ENCODE measurements around the gene LTB. TPM values are rescaled to one million over a fixed set of nuclear protein-coding genes. Genes with fewer than 3 reads are reported as not detected.

Gene LTB
- total and polyA plus RNA-seq, 2 of the 4 experiments (the other 2 are of a cell fraction): not detected

DNA sequence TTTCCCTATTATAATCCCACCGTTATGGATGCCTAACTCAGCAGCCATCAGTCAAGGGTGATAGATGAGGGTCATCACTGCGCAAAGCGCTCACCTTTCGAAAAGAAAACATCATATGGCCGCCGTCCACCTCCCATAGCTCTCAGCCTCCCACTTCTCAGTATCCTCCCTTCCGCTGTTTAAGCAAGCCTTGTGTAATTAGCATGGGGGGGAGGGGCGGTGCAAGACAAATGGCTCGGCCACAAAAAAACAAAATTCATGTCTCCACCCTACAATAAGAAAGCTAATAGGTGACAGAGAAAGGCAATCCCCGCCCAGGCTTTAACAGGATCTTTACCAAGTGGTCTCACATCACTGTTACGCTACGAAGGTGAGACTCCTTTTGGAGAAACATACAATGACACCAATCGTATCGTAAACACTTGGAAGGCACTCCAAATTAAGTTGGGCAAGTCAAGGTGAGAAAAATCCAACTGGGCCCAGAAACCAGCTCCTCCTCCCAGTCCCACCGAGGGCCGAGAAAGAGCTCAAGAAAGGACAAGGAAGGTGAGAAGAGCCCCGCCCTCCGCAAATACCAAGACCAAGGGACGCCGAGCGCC, 41.1 kb downstream of the LTB start:
- H3K56ac ChIP-seq (ENCODE audit: extremely low read depth, insufficient read depth, low read length): peak overlapping the region; percentile 99
- peak overlapping the region; percentile 73 for H2BK120ac ChIP-seq (ENCODE audit: low read depth, low read length)
- dilution Hi-C loops (cut with HindIII; ENCODE audit: low sequenced_read_pairs, unreplicated experiment): no loop called here
- peak overlapping the region; percentile 99 for H2BK5ac ChIP-seq (ENCODE audit: low read depth, low read length, poor library complexity, severe bottlenecking)
- peak overlapping the region; percentile 87 to 99 for H4K8ac ChIP-seq (ENCODE audit: low read depth in 2 of 2, low read length in 2 of 2)
- in situ Hi-C loops (cut with MboI; ENCODE audit: low sequenced_read_pairs): loop anchor here (5.0 to 10.0 kb wide), 2 partner anchors 49 to 294 kb away; no protein-coding TSS in a partner anchor
- H3K14ac ChIP-seq (replicated peaks; ENCODE audit: low read depth, low read length): peak overlapping the region; percentile 100
- peak overlapping the region; percentile 99 for H4K91ac ChIP-seq (ENCODE audit: insufficient read depth, low read depth, low read length)
- peak overlapping the region; percentile 98 for H2AK9ac ChIP-seq (replicated peaks; ENCODE audit: low read depth, low read length, poor library complexity)
- peaks cover 56% of the 10 kb centered on the region for H4K20me1 ChIP-seq (ENCODE audit: insufficient read depth, low read length)
- peak overlapping the region; percentile 72 for H3K4me3 ChIP-seq (ENCODE audit: insufficient read depth, low read depth, low read length)
- H3K9ac ChIP-seq (ENCODE audit: low read depth, low read length): peak overlapping the region; percentile 99
- H3K79me1 ChIP-seq (ENCODE audit: low read depth in 1 of 2, low read length in 2 of 2): peaks cover 14 to 54% of the 10 kb centered on the region in 2 experiments
- peak; percentile 25; the same call in 1 of the 2 replicates for ATAC-seq (ENCODE audit: low read depth)
- peak overlapping the region; percentile 87 for H4K5ac ChIP-seq (ENCODE audit: low read depth, low read length)
- peak overlapping the region; percentile 36; the same call in 1 of the 2 replicates for H2BK20ac ChIP-seq (ENCODE audit: low read depth, low read length)
- peak overlapping the region; percentile 35; the same call in 1 of the 3 replicates for H2BK15ac ChIP-seq (ENCODE audit: low read depth, low read length)
- 0% methylated on average over 2 of the region's 21 CpGs; no CpG with 5 or more reads in 1 of the 2 experiments for WGBS, 2 experiments (ENCODE audit: extremely low coverage in 2 of 2, insufficient read length in 1 of 2)
- H3K18ac ChIP-seq (ENCODE audit: low read depth, low read length): peak overlapping the region; percentile 69
- peaks cover 32% of the 10 kb centered on the region for H3K36me3 ChIP-seq (ENCODE audit: control insufficient read depth, insufficient read depth, low read length)
- H2AFZ ChIP-seq (replicated peaks; ENCODE audit: low read length, poor library complexity): peak overlapping the region; percentile 93
- no peaks in the 10 kb centered on the region for H3K9me3 ChIP-seq (ENCODE audit: control insufficient read depth, insufficient read depth, low read length)
- H3K9me1 ChIP-seq (ENCODE audit: insufficient read depth, low read length): 0 out of 2 replicates have a peak, but pooled peaks cover 6% of the 10 kb centered on the region
- peak overlapping the region; percentile 99 for H2AK5ac ChIP-seq (ENCODE audit: low read depth, low read length)
- ChIA-PET CTCF (interaction anchor here (0.6 to 1.5 kb wide), 4 partner anchors 9 to 58 kb away, joined by 3 to 6 read pairs (median 3); no protein-coding TSS in a partner anchor), POLR2A (ENCODE audit: unreplicated experiment) (interaction anchor here (0.6 to 1.0 kb wide), 4 partner anchors 45 to 1428 kb away, joined by 3 to 4 read pairs (median 4); partner anchors contain the start of gene C6orf47)
- peak overlapping the region; percentile 85 for H3K4me2 ChIP-seq (ENCODE audit: low read depth, low read length)
- H3K4ac ChIP-seq (ENCODE audit: low read depth, low read length): peak overlapping the region; percentile 96
- H3K23ac ChIP-seq (ENCODE audit: low read depth, low read length): peak overlapping the region; percentile 99
- H3K27me3 ChIP-seq (ENCODE audit: control insufficient read depth, insufficient read depth, low read length): no peaks in the 10 kb centered on the region
- H3K4me1 ChIP-seq (ENCODE audit: control insufficient read depth, insufficient read depth, low read length): peaks cover 10% of the 10 kb centered on the region
- TF ChIP-seq MAFK (IDR thresholded peaks at IDR 0.05; ENCODE audit: low read depth, low read length): no peak
- no peak for TF ChIP-seq MAZ (IDR thresholded peaks at IDR 0.05; ENCODE audit: borderline replicate concordance, low read depth, low read length)
- 0 out of 2 replicates have a peak, but pooled peaks have one; percentile 22 for TF ChIP-seq CHD1 (IDR thresholded peaks at IDR 0.05; ENCODE audit: low read depth, low read length)
- 0 out of 2 replicates have a peak, but pooled peaks have one; percentile 4 for TF ChIP-seq RAD21 (IDR thresholded peaks at IDR 0.05; ENCODE audit: low read length)
- no peak for TF ChIP-seq BHLHE40 (IDR thresholded peaks at IDR 0.05; ENCODE audit: low read depth, low read length)
- TF ChIP-seq POLR2A (IDR thresholded peaks at IDR 0.05; ENCODE audit: low read depth, low read length): no peak
- TF ChIP-seq CEBPB (IDR thresholded peaks at IDR 0.05; ENCODE audit: low read depth, low read length): peak; percentile 68
- no peak for TF ChIP-seq NFE2L2 (IDR thresholded peaks at IDR 0.05; ENCODE audit: low read depth, low read length)
- DNase-seq: peak; percentile 50
- H3K27ac ChIP-seq (ENCODE audit: insufficient read depth, low read length): peak overlapping the region; percentile 83
- TSS peak; percentile 86 for BruUV-seq (replicated peaks)
- intact Hi-C loops (cut with micrococcal nuclease): loop anchor here (1.0 kb wide), 1 partner anchor 48 kb away; no protein-coding TSS in a partner anchor
